ENCODE results near the gene CHRDL2. TPM values are rescaled to one million over a fixed set of nuclear protein-coding genes. Genes with fewer than 3 reads are reported as not detected.

Gene CHRDL2
- polyA plus RNA-seq, 1 experiment, result 0.09 TPM

DNA sequence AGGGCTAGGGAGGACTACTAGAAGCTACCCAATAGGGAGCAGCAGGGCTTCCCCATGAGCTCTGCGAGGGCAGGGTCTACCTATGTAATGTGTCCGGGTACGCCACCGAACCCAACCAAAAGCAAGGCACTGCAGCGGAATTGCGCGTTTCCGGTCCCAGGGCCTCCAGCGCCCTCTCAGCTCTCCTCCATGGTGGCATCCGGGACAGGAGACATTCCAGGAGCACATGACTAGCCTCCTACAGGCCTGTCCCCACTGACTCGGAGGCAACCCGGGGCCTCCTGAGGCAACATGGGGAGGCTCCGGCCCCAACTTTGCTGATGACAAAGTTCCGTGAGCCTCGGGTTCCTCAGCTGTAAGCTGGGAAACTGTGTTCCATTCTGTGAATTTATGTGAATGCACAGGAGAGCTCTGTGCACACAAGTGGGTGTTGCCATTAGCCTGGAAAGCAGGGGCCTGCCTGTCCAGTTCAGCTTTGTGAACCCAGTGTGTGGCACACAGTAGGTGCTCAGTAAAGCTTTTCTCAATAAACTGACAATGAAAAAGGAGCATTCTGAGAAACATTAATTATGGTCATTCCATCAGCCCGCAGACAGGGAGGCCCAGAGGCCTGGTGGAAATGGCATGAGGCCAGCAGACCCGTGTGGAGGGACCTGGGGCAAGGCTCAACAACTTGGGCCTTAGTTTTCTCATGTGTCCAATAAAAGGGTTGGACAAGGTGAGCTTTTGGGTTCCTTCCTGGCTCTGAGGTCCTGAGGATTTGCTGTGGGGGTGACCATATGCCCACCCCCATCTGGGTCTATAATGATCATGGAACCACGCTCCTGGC is 50.3 kb downstream of the CHRDL2 start:
- ChIA-PET POLR2A (no interaction called here), CTCF (interaction anchor here (1.0 to 4.3 kb wide), 2 partner anchors 14 to 22 kb away, joined by 3 to 36 read pairs; no protein-coding TSS in a partner anchor)
- DNase-seq (ENCODE audit: low read depth), result no peak
- Histone ChIP-seq H3K36me3 (ENCODE audit: control insufficient read depth, insufficient read depth, low read length) (no peaks in the 10 kb centered on the region), H3K4me3 (ENCODE audit: low read depth, low read length) (no peak overlapping the region), H3K27me3 (ENCODE audit: control insufficient read depth, insufficient read depth, low read length) (no peaks in the 10 kb centered on the region)
- TF ChIP-seq, protein P1, sequence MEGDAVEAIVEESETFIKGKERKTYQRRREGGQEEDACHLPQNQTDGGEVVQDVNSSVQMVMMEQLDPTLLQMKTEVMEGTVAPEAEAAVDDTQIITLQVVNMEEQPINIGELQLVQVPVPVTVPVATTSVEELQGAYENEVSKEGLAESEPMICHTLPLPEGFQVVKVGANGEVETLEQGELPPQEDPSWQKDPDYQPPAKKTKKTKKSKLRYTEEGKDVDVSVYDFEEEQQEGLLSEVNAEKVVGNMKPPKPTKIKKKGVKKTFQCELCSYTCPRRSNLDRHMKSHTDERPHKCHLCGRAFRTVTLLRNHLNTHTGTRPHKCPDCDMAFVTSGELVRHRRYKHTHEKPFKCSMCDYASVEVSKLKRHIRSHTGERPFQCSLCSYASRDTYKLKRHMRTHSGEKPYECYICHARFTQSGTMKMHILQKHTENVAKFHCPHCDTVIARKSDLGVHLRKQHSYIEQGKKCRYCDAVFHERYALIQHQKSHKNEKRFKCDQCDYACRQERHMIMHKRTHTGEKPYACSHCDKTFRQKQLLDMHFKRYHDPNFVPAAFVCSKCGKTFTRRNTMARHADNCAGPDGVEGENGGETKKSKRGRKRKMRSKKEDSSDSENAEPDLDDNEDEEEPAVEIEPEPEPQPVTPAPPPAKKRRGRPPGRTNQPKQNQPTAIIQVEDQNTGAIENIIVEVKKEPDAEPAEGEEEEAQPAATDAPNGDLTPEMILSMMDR (IDR thresholded peaks at IDR 0.05; ENCODE audit: insufficient read depth, low read depth, low read length), result no peak

DNA sequence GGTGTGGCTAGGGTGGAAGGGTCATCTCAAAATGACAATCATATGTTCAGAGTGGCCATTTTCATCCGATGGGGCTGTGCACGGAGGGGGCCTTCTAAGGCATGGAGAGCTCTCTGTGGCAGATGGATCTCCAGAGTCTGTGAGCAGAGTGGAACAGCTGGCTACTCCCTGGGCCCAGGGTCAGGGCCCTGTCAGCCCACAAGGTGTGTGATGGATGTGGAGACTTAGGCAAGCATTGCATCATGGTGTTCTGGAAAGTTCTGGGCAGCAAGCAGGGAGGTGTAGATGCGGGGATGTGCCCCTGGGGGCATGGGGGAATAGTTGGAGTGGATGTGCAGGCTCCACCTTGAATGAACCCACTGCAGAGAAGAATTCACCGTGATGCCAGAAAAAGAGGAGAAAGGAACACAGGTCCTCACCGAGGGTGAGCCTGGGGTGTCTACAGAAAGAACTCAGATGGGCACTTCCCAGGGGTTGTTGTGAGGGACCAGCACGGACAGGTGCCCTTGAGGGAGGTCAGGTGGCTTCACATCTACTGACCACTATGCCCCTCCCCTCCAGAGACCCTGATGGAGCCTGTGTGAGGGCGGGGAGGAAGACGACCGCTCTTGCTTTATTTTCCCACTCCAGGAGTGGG is 51.1 kb downstream of the CHRDL2 start:
- ChIA-PET POLR2A (no interaction called here), CTCF (interaction anchor here (1.0 to 4.3 kb wide), 2 partner anchors 15 to 22 kb away, joined by 3 to 36 read pairs; no protein-coding TSS in a partner anchor)
- Histone ChIP-seq H3K27me3 (ENCODE audit: control insufficient read depth, insufficient read depth, low read length) (no peaks in the 10 kb centered on the region), H3K36me3 (ENCODE audit: control insufficient read depth, insufficient read depth, low read length) (no peaks in the 10 kb centered on the region), H3K4me3 (ENCODE audit: low read depth, low read length) (no peak overlapping the region)
- TF ChIP-seq, protein P1 (IDR thresholded peaks at IDR 0.05; ENCODE audit: insufficient read depth, low read depth, low read length), result no peak
- no peak for DNase-seq (ENCODE audit: low read depth)

DNA sequence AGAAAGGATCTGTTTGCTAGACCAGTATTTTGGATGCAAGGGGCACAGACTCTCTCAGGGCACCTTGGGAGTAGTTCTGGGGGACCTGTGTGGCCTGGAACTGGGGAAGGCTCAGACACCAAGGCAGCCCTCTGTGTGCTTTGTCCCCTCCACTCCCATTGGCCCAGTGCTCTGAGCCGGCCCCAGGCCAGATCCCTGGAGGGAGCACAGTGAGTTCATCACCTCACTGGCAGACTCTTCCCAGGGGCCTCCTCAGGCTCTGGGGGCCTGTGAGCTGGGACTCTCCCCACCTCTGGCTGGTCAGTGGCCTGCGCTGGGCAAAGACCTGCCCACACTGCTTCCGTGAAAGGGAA is 51.7 kb downstream of the CHRDL2 start:
- no peak for DNase-seq (ENCODE audit: low read depth)
- TF ChIP-seq, protein P1 (IDR thresholded peaks at IDR 0.05; ENCODE audit: insufficient read depth, low read depth, low read length), result no peak
- Histone ChIP-seq H3K27me3 (ENCODE audit: control insufficient read depth, insufficient read depth, low read length) (no peaks in the 10 kb centered on the region), H3K36me3 (ENCODE audit: control insufficient read depth, insufficient read depth, low read length) (no peaks in the 10 kb centered on the region), H3K4me3 (ENCODE audit: low read depth, low read length) (no peak overlapping the region)
- ChIA-PET CTCF (interaction anchor here (0.6 kb wide), 1 partner anchor 92 kb away, joined by 3 read pairs; no protein-coding TSS in a partner anchor), POLR2A (no interaction called here)

DNA sequence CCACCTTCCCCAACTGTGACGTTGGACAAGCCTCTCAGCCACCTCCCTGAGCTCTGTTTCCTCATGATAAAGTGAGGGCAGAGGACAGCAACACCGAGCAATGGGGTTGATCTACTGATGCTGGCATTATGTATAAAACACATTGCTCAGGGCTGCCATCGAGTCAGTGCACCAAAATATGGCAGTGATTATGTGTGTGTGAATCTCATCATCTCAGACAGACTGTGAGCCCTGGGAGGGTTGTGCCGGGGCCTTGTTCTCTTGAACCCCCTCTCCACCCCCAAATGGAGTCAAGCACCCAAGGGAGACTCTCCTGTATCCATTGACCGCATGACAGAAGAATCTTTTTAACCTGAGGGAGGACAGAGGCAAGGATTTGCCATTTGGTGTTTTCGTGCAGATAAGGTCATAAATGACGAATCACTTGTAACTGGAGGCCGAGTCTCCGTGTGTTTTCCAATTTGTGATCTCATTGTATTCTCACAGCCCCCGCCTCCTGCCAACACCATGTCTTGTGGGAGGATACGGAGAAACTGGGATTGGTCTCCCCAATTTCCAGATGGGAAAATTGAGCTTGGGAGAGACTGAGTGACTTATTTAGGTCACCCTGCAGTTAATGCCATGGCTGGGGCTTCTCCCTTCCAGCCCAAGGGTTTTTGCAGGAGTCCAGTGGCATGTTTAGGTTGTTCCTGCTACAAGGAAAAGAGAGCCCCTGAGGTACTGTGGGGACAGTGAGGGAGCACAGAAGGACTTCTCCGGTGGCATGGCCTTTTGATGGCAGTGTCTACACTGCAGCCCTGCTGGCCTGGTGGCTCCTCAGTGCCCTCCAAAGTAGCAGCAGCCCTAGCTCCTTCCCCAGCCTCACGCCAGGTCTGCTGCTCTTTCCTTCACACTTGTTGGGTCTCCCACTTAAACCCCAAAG is 52.4 kb downstream of the CHRDL2 start:
- no peak for DNase-seq (ENCODE audit: low read depth)

More for the DNA sequence above, 52.4 kb downstream of the CHRDL2 start:
- Histone ChIP-seq H3K36me3 (ENCODE audit: control insufficient read depth, insufficient read depth, low read length) (no peaks in the 10 kb centered on the region), H3K4me3 (ENCODE audit: low read depth, low read length) (no peak overlapping the region), H3K27me3 (ENCODE audit: control insufficient read depth, insufficient read depth, low read length) (no peaks in the 10 kb centered on the region)
- ChIA-PET POLR2A (no interaction called here), CTCF (interaction anchor here (0.6 to 0.9 kb wide), 2 partner anchors 24 to 91 kb away, joined by 3 to 5 read pairs; no protein-coding TSS in a partner anchor)
- TF ChIP-seq, protein P1 (IDR thresholded peaks at IDR 0.05; ENCODE audit: insufficient read depth, low read depth, low read length), result no peak
